Activated CD8-positive, alpha-beta T cell treated with anti-CD3 and anti-CD28 coated beads for 36 hours (primary cell): ENCODE results near the gene NUP54. TPM values are rescaled to one million over a fixed set of nuclear protein-coding genes. Genes with fewer than 3 reads are reported as not detected.

Source experiments
- ATAC-seq: fragments of 200-7000 bp; cut with Tn5 transposase; one replicate; pipeline ENCODE4 v1.10.0; 2021; ENCODE audit warnings: mild to moderate bottlenecking, moderate library complexity
- CTCF ChIA-PET: fragments of 350-600 bp; sonication (Branson Sonifier 250); formaldehyde crosslinking; loops from one replicate; lab custom pipeline; 2021; ENCODE audit warnings: antibody characterized with exemption; lab: Charles Lee
- POLR2A ChIA-PET: fragments of 350-600 bp; sonication (Branson Sonifier 250); formaldehyde crosslinking; loops from one replicate; lab custom pipeline; 2021; ENCODE audit warnings: antibody characterized with exemption; lab: Charles Lee
- DNase-seq: peaks from one replicate; pipeline ENCODE4 v3.0.0-alpha.2; 2020
- H3K27ac Mint-ChIP-seq: one replicate; pipeline ENCODE4 v1.8.0; 2021; ENCODE audit warnings: mild to moderate bottlenecking, mixed read lengths
- H3K27me3 Mint-ChIP-seq: one replicate; pipeline ENCODE4 v1.8.0; 2021; ENCODE audit warnings: mixed read lengths
- H3K36me3 Mint-ChIP-seq: one replicate; pipeline ENCODE4 v1.8.0; 2021; ENCODE audit warnings: low read depth, mixed read lengths
- H3K4me1 Mint-ChIP-seq: one replicate; pipeline ENCODE4 v1.8.0; 2021; ENCODE audit warnings: low read depth, mixed read lengths
- H3K4me3 Mint-ChIP-seq: one replicate; pipeline ENCODE4 v1.8.0; 2021; ENCODE audit warnings: mild to moderate bottlenecking, moderate library complexity, mixed read lengths
- H3K9me3 Mint-ChIP-seq: one replicate; pipeline ENCODE4 v1.8.0; 2021; ENCODE audit warnings: mixed read lengths
- intact Hi-C: fragments of 100-400 bp; cut with micrococcal nuclease; formaldehyde crosslinking; loops from one replicate; pipeline ENCODE4 v1.10.0; 2022
- total RNA-seq, 2 experiments: library from RNA; stranded (reverse); gene quantifications; one replicate each; pipeline ENCODE4 v1.2.3, GENCODE V29; 2021
- TF ChIP-seq, protein P1 (sequence below): fragments of 200-600 bp; IDR thresholded peaks from one replicate; pipeline ENCODE4 v1.8.0; 2022; ENCODE audit warnings: antibody characterized with exemption, mild to moderate bottlenecking

NUP54 gene
- total RNA-seq, 2 experiments from 2014 or later, result 61.7 to 61.9 TPM

DNA sequence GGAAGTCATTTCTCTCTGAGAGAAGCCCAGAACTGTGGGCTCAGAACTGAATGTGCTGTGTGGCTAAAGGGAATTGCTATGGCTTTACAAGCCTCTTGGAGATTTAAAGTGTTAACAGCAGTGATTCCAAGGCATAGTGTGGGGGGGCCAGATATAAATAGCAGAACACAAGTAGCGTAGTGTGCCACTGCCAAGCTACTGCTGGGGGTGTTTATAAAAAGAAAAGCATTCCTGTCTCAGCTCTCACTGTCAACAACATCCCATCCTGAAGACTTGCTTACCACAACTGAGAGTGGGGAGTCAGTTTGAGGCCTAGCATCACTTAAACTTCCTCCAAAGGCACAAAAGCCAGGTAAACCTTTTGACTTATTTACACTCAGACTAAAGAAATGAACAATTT lies 73.7 kb downstream of the NUP54 start, which contains the start of gene ART3:
Gene ART3, plus strand, starts transcription at position 242 of the 400 bp plus-strand sequence. CDS start 1,181 bp downstream, outside the sequence.
- ChIA-PET CTCF (interaction anchor here (2.5 to 4.1 kb wide), 2 partner anchors 13 to 78 kb away, joined by 11 to 19 read pairs; no protein-coding TSS in a partner anchor), POLR2A (interaction anchor here (0.8 to 1.1 kb wide), 2 partner anchors 8 to 180 kb away, joined by 3 read pairs; no protein-coding TSS in a partner anchor)
- no peaks in the 10 kb centered on the region for H3K27me3 Mint-ChIP-seq
- TF ChIP-seq, protein P1, sequence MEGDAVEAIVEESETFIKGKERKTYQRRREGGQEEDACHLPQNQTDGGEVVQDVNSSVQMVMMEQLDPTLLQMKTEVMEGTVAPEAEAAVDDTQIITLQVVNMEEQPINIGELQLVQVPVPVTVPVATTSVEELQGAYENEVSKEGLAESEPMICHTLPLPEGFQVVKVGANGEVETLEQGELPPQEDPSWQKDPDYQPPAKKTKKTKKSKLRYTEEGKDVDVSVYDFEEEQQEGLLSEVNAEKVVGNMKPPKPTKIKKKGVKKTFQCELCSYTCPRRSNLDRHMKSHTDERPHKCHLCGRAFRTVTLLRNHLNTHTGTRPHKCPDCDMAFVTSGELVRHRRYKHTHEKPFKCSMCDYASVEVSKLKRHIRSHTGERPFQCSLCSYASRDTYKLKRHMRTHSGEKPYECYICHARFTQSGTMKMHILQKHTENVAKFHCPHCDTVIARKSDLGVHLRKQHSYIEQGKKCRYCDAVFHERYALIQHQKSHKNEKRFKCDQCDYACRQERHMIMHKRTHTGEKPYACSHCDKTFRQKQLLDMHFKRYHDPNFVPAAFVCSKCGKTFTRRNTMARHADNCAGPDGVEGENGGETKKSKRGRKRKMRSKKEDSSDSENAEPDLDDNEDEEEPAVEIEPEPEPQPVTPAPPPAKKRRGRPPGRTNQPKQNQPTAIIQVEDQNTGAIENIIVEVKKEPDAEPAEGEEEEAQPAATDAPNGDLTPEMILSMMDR, result no peak
- no peak within 1 kb of the TSS for H3K27ac Mint-ChIP-seq
- no peaks in the 10 kb centered on the region for H3K36me3 Mint-ChIP-seq
- no peaks in the 10 kb centered on the region for H3K4me1 Mint-ChIP-seq
- intact Hi-C loops, result no loop called here
- no peaks in the 10 kb centered on the region for H3K9me3 Mint-ChIP-seq
- ATAC-seq (no peak), DNase-seq (no peak)
- H3K4me3 Mint-ChIP-seq, result no peak within 1 kb of the TSS

DNA sequence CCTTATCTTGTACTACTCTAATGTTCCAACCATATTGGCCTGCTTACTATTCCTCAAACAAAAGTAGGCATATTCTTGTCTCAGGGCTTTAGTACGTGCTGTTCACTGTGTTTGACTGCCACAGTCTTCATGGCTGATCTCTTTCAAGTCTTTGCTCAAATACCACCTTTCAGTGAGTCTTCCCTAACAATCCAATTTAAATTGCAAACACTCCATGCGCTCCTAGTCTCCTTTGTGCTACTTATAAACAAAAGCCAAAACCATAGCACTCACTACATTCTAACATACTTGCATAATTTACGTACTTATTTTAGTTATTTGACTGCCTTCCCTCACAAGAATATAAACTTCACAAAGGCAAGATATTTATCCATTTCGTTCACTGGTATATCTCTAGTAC lies 75.4 kb downstream of the NUP54 start:
- TF ChIP-seq, protein P1, result no peak
- intact Hi-C loops, result no loop called here
- no peak overlapping the region for H3K27ac Mint-ChIP-seq
- no peaks in the 10 kb centered on the region for H3K36me3 Mint-ChIP-seq
- ATAC-seq (no peak), DNase-seq (no peak)
- no peaks in the 10 kb centered on the region for H3K27me3 Mint-ChIP-seq
- POLR2A ChIA-PET, result no interaction called here
- CTCF ChIA-PET, result no interaction called here
- H3K4me3 Mint-ChIP-seq, result no peak overlapping the region
- H3K9me3 Mint-ChIP-seq, result no peaks in the 10 kb centered on the region
- no peaks in the 10 kb centered on the region for H3K4me1 Mint-ChIP-seq

DNA sequence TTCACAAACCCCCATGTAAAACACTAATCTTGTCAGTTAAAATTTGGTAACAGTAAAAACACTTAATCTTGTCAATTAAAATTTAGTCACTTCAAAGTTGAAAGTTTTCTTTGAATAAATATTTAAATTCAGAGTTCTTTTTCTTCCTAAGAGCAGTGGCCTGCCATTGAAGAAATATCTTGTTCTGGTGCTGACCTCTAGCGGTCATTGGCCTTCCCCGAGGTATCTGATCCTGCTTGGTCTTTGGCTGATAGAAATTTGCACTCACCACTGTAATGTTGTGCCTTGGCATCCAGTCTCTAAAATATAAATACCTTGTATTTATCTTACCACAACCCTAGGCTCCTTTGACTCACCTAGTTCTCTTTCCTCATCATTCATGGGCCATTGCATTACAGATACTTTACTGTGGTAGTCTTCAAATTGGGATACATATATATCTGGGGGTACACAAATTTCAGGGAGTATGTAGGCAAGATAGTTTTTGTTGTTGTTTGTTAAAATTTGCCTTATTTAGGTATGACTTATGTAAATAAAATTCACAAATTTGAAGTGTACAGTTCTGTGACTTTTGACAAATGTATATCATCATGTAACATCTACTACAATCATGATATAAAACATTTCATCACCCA lies 80.4 kb downstream of the NUP54 start:
- intact Hi-C loops, result loop anchor here (1.0 to 10.0 kb wide), 2 partner anchors 72 to 173 kb away; no protein-coding TSS in a partner anchor
- H3K27ac Mint-ChIP-seq, result no peak overlapping the region
- DNase-seq (peak; percentile 87), ATAC-seq (peak; percentile 87)
- TF ChIP-seq, protein P1, result peak; percentile 74
- POLR2A ChIA-PET, result no interaction called here
- peaks cover 1% of the 10 kb centered on the region for H3K27me3 Mint-ChIP-seq
- no peak overlapping the region for H3K4me3 Mint-ChIP-seq
- H3K4me1 Mint-ChIP-seq, result no peaks in the 10 kb centered on the region
- no peaks in the 10 kb centered on the region for H3K36me3 Mint-ChIP-seq
- CTCF ChIA-PET, result interaction anchor here (0.7 to 2.2 kb wide), 14 partner anchors 9 to 171 kb away, joined by 3 to 51 read pairs (median 4); partner anchors contain the start of gene NAAA
- H3K9me3 Mint-ChIP-seq, result no peaks in the 10 kb centered on the region

DNA sequence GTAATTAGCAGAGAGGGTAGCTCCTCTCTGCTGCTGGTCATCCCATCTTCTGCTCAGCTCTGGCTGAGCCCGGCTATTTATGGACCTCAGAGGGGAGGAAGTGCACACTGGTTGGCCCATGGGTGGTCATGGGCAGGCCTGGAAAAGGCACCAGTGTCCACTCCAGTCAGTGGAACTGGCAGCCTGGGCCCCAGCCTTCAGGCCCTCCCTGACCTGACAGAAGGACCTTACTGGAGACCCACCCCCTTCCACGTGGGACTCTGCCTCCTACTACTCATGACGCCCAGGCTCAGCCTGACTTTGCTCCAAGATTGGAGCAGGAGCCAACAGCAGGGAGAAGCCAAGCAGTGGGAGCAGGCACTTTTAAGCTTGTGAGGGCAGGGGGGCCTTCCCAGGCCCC lies 81.7 kb downstream of the NUP54 start:
- Mint-ChIP-seq H3K36me3 (no peaks in the 10 kb centered on the region), H3K4me1 (peaks cover 5% of the 10 kb centered on the region), H3K4me3 (no peak overlapping the region), H3K27ac (no peak overlapping the region), H3K27me3 (peaks cover 7% of the 10 kb centered on the region), H3K9me3 (no peaks in the 10 kb centered on the region)
- TF ChIP-seq, protein P1, result no peak
- no peak for DNase-seq
- ChIA-PET POLR2A (interaction anchor here (0.8 kb wide), 1 partner anchor 8 kb away, joined by 3 read pairs; the partner anchor contains the start of gene ART3), CTCF (interaction anchor here (0.7 to 2.2 kb wide), 11 partner anchors 8 to 169 kb away, joined by 3 to 51 read pairs (median 5); no protein-coding TSS in a partner anchor)
- ATAC-seq, result no peak
- intact Hi-C loops, result loop anchor here (10.0 kb wide), 1 partner anchor 172 kb away; no protein-coding TSS in a partner anchor

Other genes starting within 250 kb of the NUP54 start
- gene PPEF2, start 245.9 kb downstream of the NUP54 start, total RNA-seq, result under 1 TPM; 0.11 to 0.25 TPM
- 10 to 100 TPM; 18.7 to 22.2 TPM for gene NAAA, start 207.4 kb downstream of the NUP54 start, total RNA-seq
- 10 to 100 TPM; 45.0 to 47.5 TPM for gene SDAD1, start 157.5 kb downstream of the NUP54 start, total RNA-seq
- 1 to 10 TPM; 1.3 to 1.5 TPM for gene CXCL9, start 140.9 kb downstream of the NUP54 start, total RNA-seq
- 1 to 10 TPM in 1 of 2 experiments, under 1 TPM in 1; 0.68 to 1.1 TPM for gene CXCL10, start 124.9 kb downstream of the NUP54 start, total RNA-seq
- not detected for gene CXCL11, start 112.3 kb downstream of the NUP54 start, total RNA-seq
- gene ART3, start 73.7 kb downstream of the NUP54 start, total RNA-seq, result not detected
- gene SCARB2, start 65.4 kb upstream of the NUP54 start, total RNA-seq, result 1 to 10 TPM; 2.6 to 3.1 TPM
- not detected for gene FAM47E, start 103.3 kb upstream of the NUP54 start, total RNA-seq
- under 1 TPM; 0.18 to 0.29 TPM for gene STBD1, start 158.3 kb upstream of the NUP54 start, total RNA-seq